Gastroesophageal sphincter (tissue), 4 donors: ENCODE results near the gene GAS5. TPM values are rescaled to one million over a fixed set of nuclear protein-coding genes. Genes with fewer than 3 reads are reported as not detected.

ENCODE experiments used
- ATAC-seq: fragments of 150-250 bp; one replicate; pipeline ENCODE4 v1.9.1; 2016; ENCODE audit warnings: mild to moderate bottlenecking, moderate library complexity
- H3K27ac ChIP-seq, 4 donors: fragments of 200-600 bp; sonication (generic) in 3 of 4; 1 replicate in 3 of 4; 2 replicates in 1 of 4; pipeline ENCODE4 v1.5.1; 2016 to 2019
- H3K27me3 ChIP-seq: fragments of 200-600 bp; sonication (generic); one replicate; pipeline ENCODE4 v1.5.1; 2019
- H3K36me3 ChIP-seq, 2 donors: fragments of 200-600 bp; sonication (generic); one replicate each; pipeline ENCODE4 v1.5.1; 2019; ENCODE audit warnings: control low read depth in 1 of 2
- H3K4me1 ChIP-seq, 3 donors: fragments of 200-600 bp; sonication (generic); 1 replicate in 2 of 3; 2 replicates in 1 of 3; pipeline ENCODE4 v1.5.1; 2016 to 2019; ENCODE audit warnings: control low read depth in 2 of 3
- H3K4me3 ChIP-seq, 2 donors: fragments of 200-600 bp; sonication (generic); one replicate each; pipeline ENCODE4 v1.5.1; 2019; ENCODE audit warnings: mild to moderate bottlenecking in 1 of 2, moderate library complexity in 1 of 2
- H3K9me3 ChIP-seq, 3 donors: fragments of 200-600 bp; sonication (generic); one replicate each; pipeline ENCODE4 v1.5.1; 2017 to 2019; ENCODE audit warnings: control low read depth in 2 of 3
- CTCF ChIP-seq, 4 experiments: fragments of 200-600 bp in 2 of 4; fragments of 450-650 bp in 2 of 4; sonication (generic) in 1 of 4; IDR thresholded peaks; one replicate each; pipeline ENCODE4 v1.5.1; 2017 to 2019; ENCODE audit warnings: antibody characterized with exemption in 4 of 4, mild to moderate bottlenecking in 2 of 4, moderate library complexity in 2 of 4
- EP300 ChIP-seq: sonication (generic); formaldehyde crosslinking; IDR thresholded peaks from one replicate; pipeline ENCODE4 v1.6.1; 2017; ENCODE audit warnings: antibody characterized with exemption, mild to moderate bottlenecking
- POLR2A ChIP-seq, 2 donors: fragments of 450-650 bp; IDR thresholded peaks; one replicate each; pipeline ENCODE4 v1.6.1; 2017; ENCODE audit warnings: antibody characterized with exemption in 2 of 2, mild to moderate bottlenecking in 2 of 2, moderate library complexity in 1 of 2
- POLR2AphosphoS5 ChIP-seq: sonication (generic); formaldehyde crosslinking; IDR thresholded peaks from one replicate; pipeline ENCODE4 v1.6.1; 2017; ENCODE audit warnings: antibody characterized with exemption
- WGBS, 2 donors: methylation state at CpG; one replicate each; pipeline ENCODE4 v1.1.5; 2018; ENCODE audit warnings: low coverage in 1 of 2; 5-methylcytosine and 5-hydroxymethylcytosine counted together
- total RNA-seq, 4 donors: library from RNA; depleted of rRNA; stranded (reverse); fragments of >200 nt; gene quantifications; one replicate each; pipeline ENCODE4 v1.1.0, GENCODE V29; 2016

GAS5 gene
- total RNA-seq, 4 donors from 2014 or later: 104 to 330 (median 210) TPM

- peaks cover 0 to 48% (median 7%) of the 10 kb centered on the region in 3 donors for H3K4me1 ChIP-seq
- WGBS, 2 donors: 80 to 81% methylated on average over 5 to 10 of the region's 15 CpGs
- ATAC-seq: no peak
- H3K9me3 ChIP-seq: no peaks in the 10 kb centered on the region
- H3K4me3 ChIP-seq: no peak overlapping the region
- TF ChIP-seq CTCF (IDR thresholded peaks at IDR 0.05) (no peak), POLR2A (IDR thresholded peaks at IDR 0.05) (no peak), EP300 (no peak), POLR2AphosphoS5 (no peak)
- H3K27me3 ChIP-seq: no peaks in the 10 kb centered on the region
- H3K27ac ChIP-seq: peak overlapping the region in 1 of 4 donors; percentile 97
- peaks cover 0 to 52% of the 10 kb centered on the region in 2 donors for H3K36me3 ChIP-seq
Measured at GRCh38 chr1:173870252-173871075, 2.7 kb upstream of the GAS5 start.

- no peak for ATAC-seq
- H3K9me3 ChIP-seq: no peaks in the 10 kb centered on the region
- peaks cover 0 to 52% of the 10 kb centered on the region in 2 donors for H3K36me3 ChIP-seq
- peak overlapping the region; percentile 71 to 97 (median 92) for H3K27ac ChIP-seq
- H3K27me3 ChIP-seq: no peaks in the 10 kb centered on the region
- H3K4me3 ChIP-seq: peak overlapping the region; percentile 74 to 89
- TF ChIP-seq POLR2AphosphoS5: no peak
- WGBS, 2 donors: 0 to 2% methylated on average over 5 of the region's 5 CpGs
- peaks cover 0 to 60% (median 7%) of the 10 kb centered on the region in 3 donors for H3K4me1 ChIP-seq
Measured at GRCh38 chr1:173869021-173869359, 1.2 kb upstream of the GAS5 start.

GRCh38 chr1:173868266-173869020 lies 654 bp upstream of the GAS5 start, which contains the start of gene ZBTB37:
Gene ZBTB37 (plus strand): TSS chr1:173868380. CDS start chr1:173870226, 1,846 bp downstream.
- Histone ChIP-seq H3K27me3 (no peaks in the 10 kb centered on the region), H3K4me1 (peaks cover 0 to 60% (median 7%) of the 10 kb centered on the region in 3 donors), H3K27ac (peak within 1 kb of the TSS; percentile 71 to 97 (median 92)), H3K4me3 (peak within 1 kb of the TSS; percentile 74 to 89), H3K9me3 (no peaks in the 10 kb centered on the region), H3K36me3 (peaks cover 0 to 53% of the 10 kb centered on the region in 2 donors)
- ATAC-seq: peak; percentile 67
- TF ChIP-seq POLR2A (IDR thresholded peaks at IDR 0.05) (no peak), CTCF (IDR thresholded peaks at IDR 0.05) (peak in 1 of 4 experiments; percentile 10), POLR2AphosphoS5 (no peak), EP300 (no peak)
- 0% methylated on average over 7 of the region's 53 CpGs; no CpG with 5 or more reads in 1 of the 2 donors for WGBS, 2 donors

- peaks cover 0 to 59% of the 10 kb centered on the region in 2 donors for H3K36me3 ChIP-seq
- peak; percentile 4 for ATAC-seq
- H3K4me1 ChIP-seq: peaks cover 0 to 60% (median 7%) of the 10 kb centered on the region in 3 donors
- no peaks in the 10 kb centered on the region for H3K27me3 ChIP-seq
- no peak for TF ChIP-seq CTCF (IDR thresholded peaks at IDR 0.05)
- WGBS, 2 donors: 0 to 3% methylated on average over 1 to 18 of the region's 32 CpGs
- peak overlapping the region; percentile 74 to 89 for H3K4me3 ChIP-seq
- peak overlapping the region; percentile 71 to 97 (median 92) for H3K27ac ChIP-seq
- no peaks in the 10 kb centered on the region for H3K9me3 ChIP-seq
Measured at GRCh38 chr1:173867141-173867752, 542 bp downstream of the GAS5 start.
